GM19395 (cell line): ENCODE measurements around the gene SEC16A.

Source experiments
- ATAC-seq: cut with Tn5 transposase; IDR thresholded peaks from one replicate; pipeline ENCODE4 v1.9.1; 2021; ENCODE audit warnings: mild to moderate bottlenecking, moderate library complexity; ENCODE audit not compliant: unreplicated experiment

Gene SEC16A

DNA sequence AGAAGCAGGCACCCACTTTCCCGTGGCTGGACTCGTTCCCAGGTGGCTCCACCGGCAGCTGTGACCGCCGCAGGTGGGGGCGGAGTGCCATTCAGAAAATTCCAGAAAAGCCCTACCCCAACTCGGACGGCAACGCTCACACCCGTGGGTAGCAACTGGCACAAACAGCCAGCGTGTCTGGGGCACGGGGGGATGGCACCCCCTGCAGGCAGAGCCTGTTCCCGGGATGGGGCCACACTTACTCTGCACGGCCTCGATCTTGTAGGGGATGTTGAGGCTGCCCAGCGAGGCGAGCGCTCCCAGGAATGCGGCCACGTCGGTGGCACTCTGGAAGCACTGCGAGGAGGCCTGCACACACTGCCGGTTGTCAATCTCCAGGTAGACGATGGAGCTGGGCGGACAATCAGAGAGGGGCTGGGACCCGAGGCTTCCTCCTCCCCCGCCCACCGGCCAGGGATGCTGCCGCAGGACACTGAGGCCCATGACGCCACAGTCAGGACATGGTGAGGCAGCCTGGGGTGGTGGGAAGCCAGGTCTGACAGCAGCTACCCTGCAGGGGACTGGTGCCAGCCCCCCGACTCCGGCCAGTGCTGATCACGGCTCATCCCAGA is 20.2 kb upstream of the SEC16A start:
- ATAC-seq, result no peak

GRCh38 chr9:136502196-136502595 is 19.4 kb upstream of the SEC16A start:
- no peak for ATAC-seq

- no peak for ATAC-seq
These were observed 18.8 kb upstream of the SEC16A start for GRCh38 chr9:136501686-136502085.

GRCh38 chr9:136499935-136500910 is 17.4 kb upstream of the SEC16A start:
- no peak for ATAC-seq

DNA sequence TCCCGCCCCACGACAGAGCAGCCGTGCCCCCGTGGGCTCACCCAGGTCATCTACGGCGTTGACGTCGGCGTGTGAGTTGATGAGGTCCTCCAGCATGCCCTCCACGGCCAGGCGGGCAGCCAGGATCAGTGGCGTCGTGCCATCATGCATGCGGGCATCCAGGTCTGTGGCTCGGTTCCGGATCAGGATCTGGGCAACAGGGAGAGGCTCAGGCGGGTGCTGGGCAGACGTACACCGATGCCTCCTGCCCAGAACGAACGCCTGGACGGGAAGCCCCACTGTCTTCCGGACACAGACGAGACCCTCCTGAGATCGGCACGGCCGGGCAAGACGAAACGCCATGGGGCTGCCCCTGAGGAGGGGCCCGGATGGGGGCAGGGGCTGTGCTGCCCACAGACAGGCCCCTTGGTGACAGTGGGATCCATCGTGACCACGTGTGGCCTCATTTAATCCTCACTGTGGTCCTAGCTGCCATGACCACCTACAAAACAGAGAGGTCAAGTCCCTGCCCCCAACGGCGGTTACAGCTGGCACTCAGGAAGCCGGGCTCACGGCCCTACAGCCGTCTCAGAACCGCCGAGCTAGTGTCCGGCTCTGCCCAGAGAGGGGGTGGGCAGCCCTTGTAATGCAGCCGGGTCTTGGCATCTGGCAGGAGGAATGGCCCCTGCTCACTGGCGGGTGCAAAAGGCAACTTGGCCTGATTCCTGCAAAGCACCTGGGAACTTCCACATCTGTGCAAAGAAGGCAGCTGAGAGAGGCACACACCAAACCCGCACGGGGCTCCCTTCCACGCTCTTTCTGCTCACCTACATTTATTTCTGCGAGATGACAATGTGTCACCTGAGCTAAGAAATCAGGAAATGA is 16.5 kb upstream of the SEC16A start:
- no peak for ATAC-seq

DNA sequence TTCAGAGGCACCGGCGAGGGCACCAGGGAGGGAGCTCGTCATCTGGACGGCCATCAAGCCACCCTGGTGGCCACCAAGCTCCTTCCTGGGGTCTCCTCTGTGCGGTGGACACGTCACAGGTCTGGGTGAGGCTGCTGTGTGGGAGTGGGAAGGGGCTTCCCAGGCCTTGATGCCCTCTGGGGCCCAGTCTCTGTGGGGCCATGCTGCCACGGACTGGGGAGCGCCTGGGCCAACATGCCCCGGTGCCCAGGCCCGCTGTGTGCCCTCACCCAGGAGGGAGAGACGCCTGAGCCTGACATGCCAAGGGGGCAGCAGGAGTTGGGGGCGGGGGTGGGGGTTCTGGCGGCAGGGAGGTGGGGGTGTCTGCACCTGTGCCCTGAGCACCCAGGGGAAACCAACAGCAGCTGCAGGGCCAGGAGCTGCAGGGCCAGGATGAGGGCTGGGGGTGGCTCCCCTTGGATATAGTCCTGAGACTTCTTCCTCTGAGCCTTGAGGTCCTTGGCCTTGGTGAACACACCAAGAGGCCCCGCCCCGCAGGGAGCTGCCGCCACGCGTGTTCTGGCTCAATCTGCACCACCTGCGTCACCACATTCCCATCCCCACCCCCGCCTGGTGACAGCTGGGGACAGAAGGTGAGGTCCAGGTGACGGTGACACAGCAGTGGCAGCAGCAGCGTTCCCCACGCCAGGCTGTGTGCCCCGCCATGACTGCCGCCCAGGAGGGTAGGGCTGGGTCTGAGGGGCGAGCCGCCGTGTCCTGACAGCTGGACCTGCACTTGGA is 15.3 kb upstream of the SEC16A start:
- ATAC-seq, result no peak

GRCh38 chr9:136496801-136497620 is 14.2 kb upstream of the SEC16A start:
- ATAC-seq, result no peak

DNA sequence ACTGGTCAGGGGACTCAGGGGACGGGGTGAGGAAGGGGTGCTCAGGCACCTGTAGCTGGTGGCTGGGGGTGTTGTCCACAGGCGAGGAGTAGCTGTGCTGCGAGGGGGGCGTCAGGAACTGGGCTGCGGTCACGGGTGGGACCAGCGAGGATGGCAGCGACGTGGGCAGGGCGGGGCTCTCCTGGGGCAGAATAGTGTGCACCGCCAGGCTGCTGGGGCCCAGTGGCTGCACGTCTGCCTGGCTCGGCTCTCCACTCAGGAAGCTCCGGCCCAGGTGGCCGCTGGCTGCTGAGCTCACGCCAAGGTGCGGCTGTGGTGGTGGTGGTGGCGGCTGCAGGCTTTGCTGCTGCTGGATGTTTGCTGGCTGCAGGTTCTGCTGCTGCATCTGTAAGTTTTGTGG is 13.3 kb upstream of the SEC16A start:
- no peak for ATAC-seq

DNA sequence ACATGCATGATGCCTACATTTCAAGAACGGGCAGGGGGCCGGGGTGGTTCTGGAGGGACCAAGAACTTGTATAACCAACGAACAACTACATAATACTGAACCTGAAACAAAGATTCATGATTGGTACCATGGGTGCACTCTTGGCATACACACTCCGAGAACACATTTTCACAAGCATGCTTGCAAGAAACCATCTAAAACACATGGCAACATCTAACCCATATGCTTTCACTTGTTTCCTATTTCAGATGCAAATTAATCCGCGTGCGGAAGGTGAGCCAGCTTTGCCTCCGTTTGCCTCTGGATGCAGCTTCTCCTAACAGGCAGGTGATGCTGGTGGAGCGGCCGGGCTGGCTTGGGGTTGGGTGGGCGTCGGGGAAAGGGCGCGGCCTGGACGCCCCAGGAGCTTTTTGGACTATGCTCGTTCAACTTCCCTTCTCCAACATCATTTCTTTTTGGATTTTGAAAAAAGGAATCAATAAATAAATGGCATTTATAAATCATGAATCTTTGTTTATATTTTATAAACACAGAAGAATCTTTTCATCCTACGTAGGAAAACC is 12.5 kb upstream of the SEC16A start:
- no peak for ATAC-seq

- ATAC-seq, result no peak
These were observed 11.8 kb upstream of the SEC16A start for GRCh38 chr9:136494531-136495215.

DNA sequence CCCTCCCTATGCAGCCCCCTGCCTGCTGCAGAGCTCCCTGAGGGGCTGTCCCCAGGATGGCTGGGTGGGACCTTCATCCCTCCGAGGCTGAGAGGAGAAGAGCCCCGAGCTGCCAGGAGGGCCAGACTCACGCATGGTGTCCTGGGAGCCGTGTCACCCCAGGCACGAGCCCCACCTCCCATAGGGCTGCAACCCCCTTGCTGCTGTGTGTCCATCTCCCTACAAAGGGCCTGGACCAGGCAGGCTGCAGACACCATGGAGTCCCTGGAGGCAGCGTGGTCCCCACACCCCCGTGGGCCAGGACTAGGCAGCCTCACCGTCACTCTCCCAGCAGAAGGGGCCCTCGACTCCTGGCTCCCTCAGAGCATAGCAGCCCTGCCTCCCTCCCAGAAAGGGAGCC is 11.2 kb upstream of the SEC16A start:
- no peak for ATAC-seq

GRCh38 chr9:136493567-136493971 is 10.7 kb upstream of the SEC16A start:
- no peak for ATAC-seq

DNA sequence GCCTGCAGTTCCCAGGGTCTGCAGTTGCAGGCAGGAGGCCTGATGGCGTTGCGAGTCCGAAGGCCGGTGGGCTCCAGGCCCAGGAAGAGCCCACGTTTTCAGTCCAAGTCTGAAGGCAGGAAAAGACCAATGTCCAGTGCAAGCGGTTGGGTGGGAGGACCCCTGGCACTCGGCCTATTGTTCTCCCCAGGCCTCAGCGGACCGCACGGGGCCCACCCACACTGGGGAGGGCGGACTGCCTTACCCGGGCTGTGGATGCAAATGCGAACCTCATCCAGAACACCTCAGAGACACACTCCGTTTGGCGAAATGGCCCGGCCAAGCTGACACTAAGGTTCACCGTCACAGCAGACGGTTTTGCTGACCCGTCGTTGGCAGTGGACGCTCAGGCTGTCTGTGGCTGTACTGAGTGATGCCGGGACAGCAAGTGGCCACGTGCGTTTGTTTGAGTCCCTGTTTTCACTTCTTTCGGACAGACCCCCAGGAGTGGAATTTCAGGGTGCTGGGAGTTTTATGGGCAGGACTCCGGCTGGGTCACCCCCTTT is 10.2 kb upstream of the SEC16A start:
- no peak for ATAC-seq

GRCh38 chr9:136489731-136490130 is 6.9 kb upstream of the SEC16A start:
- no peak for ATAC-seq

DNA sequence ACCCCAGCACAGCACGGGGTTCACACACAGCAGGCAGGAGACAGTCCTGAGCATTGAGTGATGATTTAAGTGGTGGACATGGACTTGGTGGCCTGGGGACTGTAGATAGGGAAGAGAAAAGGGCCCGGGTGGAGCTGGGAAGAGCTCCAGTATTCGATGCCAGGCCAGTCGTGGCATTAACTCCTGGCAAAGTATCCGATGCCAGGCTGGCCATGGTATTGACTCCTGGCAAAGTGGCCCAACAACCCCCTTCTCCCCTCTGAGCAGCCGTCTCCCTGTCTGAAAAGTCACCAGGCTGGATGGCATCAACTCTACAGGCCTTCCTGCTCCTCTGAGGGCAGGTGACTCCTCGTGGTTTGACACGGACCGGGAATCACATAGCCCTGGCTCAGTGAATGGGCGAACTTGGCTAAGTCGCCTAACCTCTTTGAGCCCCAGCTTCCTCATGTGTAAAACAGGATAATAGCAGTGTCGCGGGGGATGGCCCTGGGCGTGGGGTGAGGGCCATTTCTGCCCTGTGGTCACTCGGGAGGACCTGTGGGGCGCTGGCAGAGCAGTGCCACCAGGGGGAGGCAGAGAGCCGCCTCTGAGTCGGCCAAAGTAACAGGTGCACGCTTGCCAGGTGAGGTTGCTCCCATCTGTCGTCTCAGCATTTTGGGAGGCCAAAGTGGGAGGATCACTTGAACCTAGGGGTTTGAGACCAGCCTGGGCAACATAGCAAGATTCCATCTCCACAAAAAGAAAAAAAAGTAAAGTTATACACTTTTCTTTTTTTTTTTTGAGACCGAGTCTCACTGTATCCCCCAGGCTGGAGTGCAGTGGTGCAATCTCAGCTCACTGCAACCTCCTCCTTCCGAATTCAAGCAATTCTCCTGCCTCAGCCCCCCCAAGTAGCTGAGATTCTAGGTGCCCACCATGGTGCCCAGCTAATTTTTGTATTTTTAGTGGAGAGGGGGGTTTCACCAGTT is 5.7 kb upstream of the SEC16A start:
- no peak for ATAC-seq

- ATAC-seq, result no peak
These were observed 4.8 kb upstream of the SEC16A start for GRCh38 chr9:136487672-136488071.

DNA sequence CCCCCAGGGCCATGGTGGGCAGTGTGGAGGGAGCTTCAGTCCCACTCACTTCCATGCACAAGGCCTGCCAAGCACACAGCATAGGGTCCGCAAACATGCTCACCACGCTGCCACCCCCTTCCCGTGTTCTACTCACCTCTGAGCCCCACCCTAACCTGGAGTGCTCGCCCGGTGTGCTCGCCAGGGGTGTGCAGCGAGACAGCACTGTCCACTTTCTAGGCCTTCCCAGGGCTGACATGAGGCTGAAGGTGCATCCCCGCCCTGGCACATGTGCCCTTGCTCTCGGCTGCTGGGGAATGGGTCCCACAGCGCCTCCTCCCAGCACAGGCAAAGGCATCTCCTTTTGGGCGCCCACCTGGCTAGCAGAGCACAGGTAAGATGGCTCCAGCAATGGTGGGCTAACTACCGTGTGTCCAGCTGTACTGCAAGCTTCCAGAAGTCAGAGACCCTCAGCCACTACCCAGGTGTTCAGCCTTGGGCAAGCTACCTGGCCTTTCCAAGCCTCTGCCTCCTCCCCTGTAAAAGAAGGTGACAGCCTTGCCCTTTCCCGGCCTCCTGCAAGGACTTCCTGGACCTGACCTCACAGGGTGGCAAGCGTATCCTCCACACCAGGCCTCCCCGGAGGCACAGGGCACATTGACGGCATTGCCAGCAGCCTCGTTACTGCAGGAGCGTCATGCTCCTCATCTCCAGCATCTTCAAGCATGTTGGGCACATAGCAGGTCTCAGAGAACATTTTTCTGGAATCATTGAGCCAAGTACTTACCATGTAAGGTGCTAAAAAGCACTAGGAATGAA is 4.2 kb upstream of the SEC16A start:
- ATAC-seq, result no peak
